Measurements from ENCODE around the gene CREB5. TPM values are rescaled to one million over a fixed set of nuclear protein-coding genes. Genes with fewer than 3 reads are reported as not detected.
"Not testable (repeated sequence)": the region's sequence is repeated elsewhere in the genome, so short reads cannot be mapped to it uniquely, and the experiment has no call there.

CREB5 gene
- total and polyA plus RNA-seq, 7 donors = 0.86 to 33.8 (median 16.6) TPM

- WGBS, 3 donors = 63 to 74% (median 72%) methylated on average over 2 of the region's 2 CpGs
Measured at GRCh38 chr7:28549998-28550397, 137.7 kb downstream of the CREB5 start.

GRCh38 chr7:28550580-28551186 is 138.4 kb downstream of the CREB5 start:
- intact Hi-C loops (cut with DNase I) = no loop called here
- no peak for ATAC-seq
- 53 to 78% (median 77%) methylated on average over 7 of the region's 7 CpGs for WGBS, 3 donors
- Histone ChIP-seq H3K36me3 (ENCODE audit: insufficient read depth in 1 of 2, low read depth in 1 of 2) (no peaks in the 10 kb centered on the region), H3K4me3 (no peak overlapping the region), H3K9me3 (peaks cover 7% of the 10 kb centered on the region), H3K4me1 (no peaks in the 10 kb centered on the region), H3K27me3 (ENCODE audit: insufficient read depth in 3 of 3, low read length in 2 of 3) (no peaks in the 10 kb centered on the region), H3K27ac (no peak overlapping the region)
- DNase-seq = no peak
- no peak for TF ChIP-seq CTCF (IDR thresholded peaks at IDR 0.05)

More at GRCh38 chr7:28549998-28550397, 137.7 kb downstream of the CREB5 start:
- DNase-seq (no peak), ATAC-seq (no peak)
- Histone ChIP-seq H3K4me3 (no peak overlapping the region), H3K4me1 (no peaks in the 10 kb centered on the region), H3K9me3 (peaks cover 7% of the 10 kb centered on the region), H3K36me3 (ENCODE audit: insufficient read depth in 1 of 2, low read depth in 1 of 2) (no peaks in the 10 kb centered on the region), H3K27ac (no peak overlapping the region), H3K27me3 (ENCODE audit: insufficient read depth in 3 of 3, low read length in 2 of 3) (no peaks in the 10 kb centered on the region)
- TF ChIP-seq CTCF (IDR thresholded peaks at IDR 0.05) = no peak
- intact Hi-C loops (cut with DNase I) = no loop called here

- Histone ChIP-seq H3K9me3 (peaks cover 7% of the 10 kb centered on the region), H3K27me3 (ENCODE audit: insufficient read depth in 3 of 3, low read length in 2 of 3) (no peaks in the 10 kb centered on the region), H3K4me3 (no peak overlapping the region), H3K4me1 (no peaks in the 10 kb centered on the region), H3K27ac (no peak overlapping the region), H3K36me3 (ENCODE audit: insufficient read depth in 1 of 2, low read depth in 1 of 2) (no peaks in the 10 kb centered on the region)
- intact Hi-C loops (cut with DNase I) = no loop called here
- 48 to 60% (median 52%) methylated on average over 5 of the region's 5 CpGs for WGBS, 3 donors
- no peak for DNase-seq
- ATAC-seq = no peak
- no peak for TF ChIP-seq CTCF (IDR thresholded peaks at IDR 0.05)
Measured at GRCh38 chr7:28551331-28551730, 139.0 kb downstream of the CREB5 start.

- not testable (repeated sequence) for ATAC-seq; H3K4me1 ChIP-seq; DNase-seq; H3K36me3 ChIP-seq (ENCODE audit: insufficient read depth in 1 of 2, low read depth in 1 of 2); H3K27ac ChIP-seq; H3K4me3 ChIP-seq; H3K9me3 ChIP-seq; H3K27me3 ChIP-seq (ENCODE audit: insufficient read depth in 3 of 3, low read length in 2 of 3)
- intact Hi-C loops (cut with DNase I) = loop anchor here in 1 of 2 donors (2.0 kb wide), 1 partner anchor 31 kb away; no protein-coding TSS in a partner anchor
- WGBS, 3 donors = 74 to 96% (median 82%) methylated on average over 1 of the region's 1 CpG
Measured at GRCh38 chr7:28551766-28552165, 139.4 kb downstream of the CREB5 start.

- no peak for TF ChIP-seq CTCF (IDR thresholded peaks at IDR 0.05)
- H3K4me3 ChIP-seq = no peak overlapping the region
- 95 to 98% (median 98%) methylated on average over 4 of the region's 4 CpGs for WGBS, 3 donors
- no peaks in the 10 kb centered on the region for H3K36me3 ChIP-seq (ENCODE audit: insufficient read depth in 1 of 2, low read depth in 1 of 2)
- DNase-seq (no peak), ATAC-seq (no peak)
- intact Hi-C loops (cut with DNase I) = no loop called here
- no peaks in the 10 kb centered on the region for H3K9me3 ChIP-seq
- no peaks in the 10 kb centered on the region for H3K27me3 ChIP-seq (ENCODE audit: insufficient read depth in 3 of 3, low read length in 2 of 3)
- H3K4me1 ChIP-seq = no peaks in the 10 kb centered on the region
- no peak overlapping the region for H3K27ac ChIP-seq
Measured at GRCh38 chr7:28554802-28555471, 142.6 kb downstream of the CREB5 start.

Measured in psoas muscle (tissue), 8 donors.